Measurements from ENCODE around the gene ROM1. TPM values are rescaled to one million over a fixed set of nuclear protein-coding genes. Genes with fewer than 3 reads are reported as not detected.

Gene ROM1
- total and polyA plus RNA-seq, 4 donors, result 3.5 to 17.9 (median 9.4) TPM

DNA sequence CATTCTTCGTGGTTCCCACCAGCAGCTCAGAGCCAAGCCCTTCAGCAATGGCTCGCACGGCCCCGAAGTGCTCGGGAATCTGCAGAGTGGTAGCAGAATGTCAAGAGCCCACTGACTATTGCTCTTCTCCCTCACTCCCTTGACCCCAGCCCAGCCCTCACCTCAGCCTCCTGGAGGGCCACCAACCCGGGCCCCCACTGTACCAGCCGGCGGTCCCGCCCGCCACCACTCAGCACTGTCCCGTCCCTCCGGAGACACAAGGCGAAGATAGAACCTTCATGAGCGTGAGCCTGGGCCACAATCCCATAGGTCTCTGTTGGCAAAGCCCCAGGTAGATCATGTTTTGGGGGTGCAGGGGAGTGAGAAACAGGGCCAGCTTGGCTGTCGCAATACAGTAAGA lies 7.2 kb upstream of the ROM1 start:
- no peak for ATAC-seq (ENCODE audit: insufficient read depth, low FRiP score)
- Histone ChIP-seq H3K36me3 (ENCODE audit: control insufficient read depth in 4 of 4, insufficient read depth in 4 of 4, low read length in 4 of 4) (peaks cover 0 to 40% (median 22%) of the 10 kb centered on the region in 4 donors), H3K4me3 (no peak overlapping the region), H3K9ac (ENCODE audit: insufficient read depth in 1 of 2, low read length in 2 of 2) (no peak overlapping the region), H3K9me3 (ENCODE audit: control insufficient read depth in 4 of 4, insufficient read depth in 3 of 4, low read length in 3 of 4) (no peaks in the 10 kb centered on the region), H3K27me3 (ENCODE audit: control insufficient read depth in 3 of 3, insufficient read depth in 3 of 3, low read length in 2 of 3) (no peaks in the 10 kb centered on the region), H3K4me1 (ENCODE audit: control insufficient read depth in 5 of 5, insufficient read depth in 5 of 5, low read length in 5 of 5) (peaks cover 0 to 16% (median 7%) of the 10 kb centered on the region in 5 donors), H3K27ac (ENCODE audit: low read depth in 1 of 2, low read length in 1 of 2) (no peak overlapping the region)
- no peak for DNase-seq
- 95 to 96% methylated on average over 15 of the region's 15 CpGs for WGBS, 2 donors
- TF ChIP-seq, protein P1, sequence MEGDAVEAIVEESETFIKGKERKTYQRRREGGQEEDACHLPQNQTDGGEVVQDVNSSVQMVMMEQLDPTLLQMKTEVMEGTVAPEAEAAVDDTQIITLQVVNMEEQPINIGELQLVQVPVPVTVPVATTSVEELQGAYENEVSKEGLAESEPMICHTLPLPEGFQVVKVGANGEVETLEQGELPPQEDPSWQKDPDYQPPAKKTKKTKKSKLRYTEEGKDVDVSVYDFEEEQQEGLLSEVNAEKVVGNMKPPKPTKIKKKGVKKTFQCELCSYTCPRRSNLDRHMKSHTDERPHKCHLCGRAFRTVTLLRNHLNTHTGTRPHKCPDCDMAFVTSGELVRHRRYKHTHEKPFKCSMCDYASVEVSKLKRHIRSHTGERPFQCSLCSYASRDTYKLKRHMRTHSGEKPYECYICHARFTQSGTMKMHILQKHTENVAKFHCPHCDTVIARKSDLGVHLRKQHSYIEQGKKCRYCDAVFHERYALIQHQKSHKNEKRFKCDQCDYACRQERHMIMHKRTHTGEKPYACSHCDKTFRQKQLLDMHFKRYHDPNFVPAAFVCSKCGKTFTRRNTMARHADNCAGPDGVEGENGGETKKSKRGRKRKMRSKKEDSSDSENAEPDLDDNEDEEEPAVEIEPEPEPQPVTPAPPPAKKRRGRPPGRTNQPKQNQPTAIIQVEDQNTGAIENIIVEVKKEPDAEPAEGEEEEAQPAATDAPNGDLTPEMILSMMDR (IDR thresholded peaks at IDR 0.05; ENCODE audit: control extremely low read depth, extremely low read depth), result no peak

GRCh38 chr11:62607714-62608113 lies 5.3 kb upstream of the ROM1 start:
- ATAC-seq (ENCODE audit: insufficient read depth, low FRiP score), result no peak

GRCh38 chr11:62608776-62609175 lies 4.3 kb upstream of the ROM1 start:
- Histone ChIP-seq H3K9me3 (ENCODE audit: control insufficient read depth in 4 of 4, insufficient read depth in 3 of 4, low read length in 3 of 4) (no peaks in the 10 kb centered on the region), H3K27me3 (ENCODE audit: control insufficient read depth in 3 of 3, insufficient read depth in 3 of 3, low read length in 2 of 3) (no peaks in the 10 kb centered on the region), H3K27ac (ENCODE audit: low read depth in 1 of 2, low read length in 1 of 2) (no peak overlapping the region), H3K9ac (ENCODE audit: insufficient read depth in 1 of 2, low read length in 2 of 2) (no peak overlapping the region), H3K4me3 (no peak overlapping the region), H3K4me1 (ENCODE audit: control insufficient read depth in 5 of 5, insufficient read depth in 5 of 5, low read length in 5 of 5) (peaks cover 0 to 15% (median 6%) of the 10 kb centered on the region in 5 donors), H3K36me3 (ENCODE audit: control insufficient read depth in 4 of 4, insufficient read depth in 4 of 4, low read length in 4 of 4) (peaks cover 0 to 38% (median 18%) of the 10 kb centered on the region in 4 donors)
- no peak for ATAC-seq (ENCODE audit: insufficient read depth, low FRiP score)
- WGBS, 2 donors, result 94 to 97% methylated on average over 12 of the region's 12 CpGs
- TF ChIP-seq, protein P1 (IDR thresholded peaks at IDR 0.05; ENCODE audit: control extremely low read depth, extremely low read depth), result no peak
- no peak for DNase-seq

More at GRCh38 chr11:62607714-62608113, 5.3 kb upstream of the ROM1 start:
- Histone ChIP-seq H3K9me3 (ENCODE audit: control insufficient read depth in 4 of 4, insufficient read depth in 3 of 4, low read length in 3 of 4) (no peaks in the 10 kb centered on the region), H3K9ac (ENCODE audit: insufficient read depth in 1 of 2, low read length in 2 of 2) (no peak overlapping the region), H3K27ac (ENCODE audit: low read depth in 1 of 2, low read length in 1 of 2) (no peak overlapping the region), H3K4me1 (ENCODE audit: control insufficient read depth in 5 of 5, insufficient read depth in 5 of 5, low read length in 5 of 5) (peaks cover 0 to 19% (median 10%) of the 10 kb centered on the region in 5 donors), H3K4me3 (no peak overlapping the region), H3K27me3 (ENCODE audit: control insufficient read depth in 3 of 3, insufficient read depth in 3 of 3, low read length in 2 of 3) (no peaks in the 10 kb centered on the region), H3K36me3 (ENCODE audit: control insufficient read depth in 4 of 4, insufficient read depth in 4 of 4, low read length in 4 of 4) (peaks cover 0 to 40% (median 18%) of the 10 kb centered on the region in 4 donors)
- TF ChIP-seq, protein P1 (IDR thresholded peaks at IDR 0.05; ENCODE audit: control extremely low read depth, extremely low read depth), result no peak
- 71 to 77% methylated on average over 4 of the region's 4 CpGs for WGBS, 2 donors
- no peak for DNase-seq

- no peak overlapping the region for H3K4me3 ChIP-seq
- TF ChIP-seq, protein P1 (IDR thresholded peaks at IDR 0.05; ENCODE audit: control extremely low read depth, extremely low read depth), result no peak
- H3K27me3 ChIP-seq (ENCODE audit: control insufficient read depth in 3 of 3, insufficient read depth in 3 of 3, low read length in 2 of 3), result no peaks in the 10 kb centered on the region
- peak overlapping the region in 1 of 2 donors; percentile 17 for H3K27ac ChIP-seq (ENCODE audit: low read depth in 1 of 2, low read length in 1 of 2)
- peaks cover 0 to 31% (median 8%) of the 10 kb centered on the region in 4 donors for H3K36me3 ChIP-seq (ENCODE audit: control insufficient read depth in 4 of 4, insufficient read depth in 4 of 4, low read length in 4 of 4)
- ATAC-seq (ENCODE audit: insufficient read depth, low FRiP score) (no peak), DNase-seq (no peak)
- no peak overlapping the region for H3K9ac ChIP-seq (ENCODE audit: insufficient read depth in 1 of 2, low read length in 2 of 2)
- WGBS, 2 donors, result 81 to 88% methylated on average over 6 of the region's 6 CpGs
- peaks cover 0 to 15% (median 6%) of the 10 kb centered on the region in 5 donors for H3K4me1 ChIP-seq (ENCODE audit: control insufficient read depth in 5 of 5, insufficient read depth in 5 of 5, low read length in 5 of 5)
- H3K9me3 ChIP-seq (ENCODE audit: control insufficient read depth in 4 of 4, insufficient read depth in 3 of 4, low read length in 3 of 4), result no peaks in the 10 kb centered on the region
These were observed 2.7 kb upstream of the ROM1 start for GRCh38 chr11:62610403-62610802.
